Measurements from ENCODE around the gene HADH.

- TF ChIP-seq RCOR1 (IDR thresholded peaks at IDR 0.05; ENCODE audit: low read length) (no peak), CTCF (IDR thresholded peaks at IDR 0.05) (no peak), POLR2AphosphoS5 (IDR thresholded peaks at IDR 0.05; ENCODE audit: low read depth, low read length) (no peak), USF2 (IDR thresholded peaks at IDR 0.05; ENCODE audit: borderline replicate concordance, low read depth, low read length) (no peak), YY1 (IDR thresholded peaks at IDR 0.05; ENCODE audit: low read depth) (no peak), TEAD4 (IDR thresholded peaks at IDR 0.05; ENCODE audit: borderline replicate concordance, insufficient read depth) (no peak), MEF2A (IDR thresholded peaks at IDR 0.05; ENCODE audit: borderline replicate concordance, low read depth) (no peak), MXI1 (IDR thresholded peaks at IDR 0.05; ENCODE audit: low read depth, low read length) (no peak), SIN3A (IDR thresholded peaks at IDR 0.05; ENCODE audit: borderline replicate concordance, low read depth, low read length) (no peak), IRF3 (IDR thresholded peaks at IDR 0.05; ENCODE audit: low read depth, low read length) (no peak), SMC3 (IDR thresholded peaks at IDR 0.05; ENCODE audit: low read depth, low read length) (no peak)
Measured at GRCh38 chr4:107994894-107995293, 5.2 kb downstream of the HADH start.

All from SK-N-SH (cell line).